Large intestine (tissue), 3 donors: ENCODE measurements around the gene FAM184A. TPM values are rescaled to one million over a fixed set of nuclear protein-coding genes. Genes with fewer than 3 reads are reported as not detected.

Experiments used
- DNase-seq, 2 donors: peaks; one replicate each; pipeline versions ENCODE4 v3.0.0 to v3.0.0-alpha.2; 2013
- H3K27ac ChIP-seq: one replicate; pipeline ENCODE4 v1.5.1; 2013; ENCODE audit warnings: low read length
- H3K27me3 ChIP-seq: 2 replicates; pipeline ENCODE4 v1.6.1; 2013; ENCODE audit warnings: low read length; ENCODE audit not compliant: control insufficient read depth, insufficient read depth
- H3K36me3 ChIP-seq: 2 replicates; pipeline ENCODE4 v1.6.1; 2013; ENCODE audit warnings: low read length; ENCODE audit not compliant: control insufficient read depth, insufficient read depth
- H3K4me1 ChIP-seq: one replicate; pipeline ENCODE4 v1.6.1; 2013; ENCODE audit warnings: low read length; ENCODE audit not compliant: control insufficient read depth, insufficient read depth
- H3K4me3 ChIP-seq: one replicate; pipeline ENCODE4 v1.5.1; 2013; ENCODE audit warnings: low read length
- H3K9me3 ChIP-seq: one replicate; pipeline ENCODE4 v1.6.1; 2013; ENCODE audit warnings: mild to moderate bottlenecking, low read depth, low read length, moderate library complexity; ENCODE audit not compliant: control insufficient read depth
- WGBS: methylation state at CpG from one replicate; pipeline ENCODE4 v1.1.5; 2013; ENCODE audit warnings: low lambda C conversion rate; ENCODE audit not compliant: insufficient coverage; 5-methylcytosine and 5-hydroxymethylcytosine counted together
- polyA plus RNA-seq: library from polyadenylated mRNA; unstranded; fragments of 120-200 nt; gene quantifications from one replicate; pipeline ENCODE4 v1.2.1, GENCODE V29; 2013

The FAM184A gene
- polyA plus RNA-seq, 1 donor: 13.8 TPM

DNA sequence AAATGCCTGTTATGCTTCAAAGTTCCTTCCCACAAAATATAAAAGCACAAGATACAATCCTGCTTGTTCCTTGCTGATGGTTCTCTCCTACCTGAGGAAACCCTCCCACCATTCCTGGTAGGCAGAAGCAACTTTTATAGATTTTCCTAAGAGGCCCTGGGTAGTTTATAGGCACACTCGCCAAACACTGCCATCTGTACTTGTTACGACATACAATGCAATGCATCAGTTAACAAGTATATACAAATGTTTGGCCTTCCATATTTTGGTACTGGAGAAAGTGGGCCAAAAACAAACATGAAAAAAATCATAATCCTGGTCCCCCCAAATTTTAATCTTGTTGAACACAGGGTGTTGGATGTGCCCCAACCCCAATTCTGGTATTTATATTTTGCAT lies 160.1 kb downstream of the FAM184A start:
- Histone ChIP-seq H3K36me3 (peaks cover 64% of the 10 kb centered on the region), H3K27me3 (no peaks in the 10 kb centered on the region), H3K4me1 (no peaks in the 10 kb centered on the region), H3K9me3 (no peaks in the 10 kb centered on the region), H3K27ac (no peak overlapping the region), H3K4me3 (no peak overlapping the region)
- WGBS: 100% methylated on average over 2 of the region's 2 CpGs
- DNase-seq: no peak

DNA sequence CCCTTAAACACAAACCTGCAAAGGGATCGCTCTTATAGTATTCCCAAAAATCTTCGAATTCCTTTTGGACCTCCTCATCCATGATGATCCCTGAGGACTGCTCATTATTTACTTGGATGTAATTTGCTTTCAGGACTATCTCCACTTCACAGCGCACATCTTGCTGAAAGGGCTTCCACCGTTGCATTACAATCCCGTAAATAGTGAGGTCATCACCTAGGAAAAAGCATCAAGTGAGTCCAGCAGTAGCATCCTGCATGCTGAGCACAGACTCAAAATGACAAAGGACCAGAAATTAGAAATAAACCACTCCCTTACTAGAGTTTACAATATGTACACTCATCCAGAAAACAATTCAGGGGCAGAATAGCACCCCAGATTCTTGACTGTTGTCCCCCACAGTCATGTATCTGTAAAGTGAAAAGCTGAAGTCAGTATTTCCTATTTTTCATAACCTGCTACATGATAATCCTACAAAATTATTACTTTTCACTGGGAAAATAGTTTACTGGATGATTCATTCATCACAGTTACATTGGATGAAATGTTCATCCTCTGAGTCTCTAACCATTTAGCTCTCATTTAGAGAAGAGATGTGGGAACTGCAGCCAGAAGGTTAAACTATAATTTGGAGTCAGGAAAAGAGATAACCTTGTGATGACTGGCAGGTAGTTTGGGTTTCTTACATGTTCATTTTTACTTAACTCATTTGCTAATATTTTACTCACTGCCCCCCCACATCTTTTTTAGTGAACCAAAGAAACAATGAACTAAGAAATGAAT lies 160.7 kb downstream of the FAM184A start:
- no peak for DNase-seq
- no CpG with 5 or more reads among the region's 5 CpGs for WGBS
- Histone ChIP-seq H3K4me1 (no peaks in the 10 kb centered on the region), H3K9me3 (no peaks in the 10 kb centered on the region), H3K27me3 (no peaks in the 10 kb centered on the region), H3K36me3 (peaks cover 64% of the 10 kb centered on the region), H3K27ac (no peak overlapping the region), H3K4me3 (no peak overlapping the region)

DNA sequence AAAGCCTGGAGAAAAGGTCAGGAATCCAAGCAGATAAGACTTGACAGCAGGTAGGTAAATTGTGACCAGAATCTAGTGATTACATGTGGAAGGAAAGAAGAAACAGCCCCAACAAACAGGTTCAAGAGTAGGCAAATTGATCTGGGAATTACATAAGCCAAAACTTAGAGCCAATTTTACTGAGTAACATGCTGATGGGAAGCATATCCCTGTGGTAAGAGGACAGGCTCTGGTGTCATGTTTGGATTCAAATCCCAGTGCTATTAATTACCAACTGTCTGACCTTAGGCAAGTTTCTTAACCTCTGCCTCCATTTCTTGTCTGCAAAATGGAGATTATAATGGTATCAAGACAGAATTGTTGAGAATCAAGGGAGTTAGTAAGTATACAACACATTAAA lies 163.9 kb downstream of the FAM184A start:
- H3K4me1 ChIP-seq: no peaks in the 10 kb centered on the region
- DNase-seq: no peak
- no peaks in the 10 kb centered on the region for H3K27me3 ChIP-seq
- H3K9me3 ChIP-seq: no peaks in the 10 kb centered on the region
- peaks cover 54% of the 10 kb centered on the region for H3K36me3 ChIP-seq
- H3K4me3 ChIP-seq: no peak overlapping the region
- no peak overlapping the region for H3K27ac ChIP-seq

DNA sequence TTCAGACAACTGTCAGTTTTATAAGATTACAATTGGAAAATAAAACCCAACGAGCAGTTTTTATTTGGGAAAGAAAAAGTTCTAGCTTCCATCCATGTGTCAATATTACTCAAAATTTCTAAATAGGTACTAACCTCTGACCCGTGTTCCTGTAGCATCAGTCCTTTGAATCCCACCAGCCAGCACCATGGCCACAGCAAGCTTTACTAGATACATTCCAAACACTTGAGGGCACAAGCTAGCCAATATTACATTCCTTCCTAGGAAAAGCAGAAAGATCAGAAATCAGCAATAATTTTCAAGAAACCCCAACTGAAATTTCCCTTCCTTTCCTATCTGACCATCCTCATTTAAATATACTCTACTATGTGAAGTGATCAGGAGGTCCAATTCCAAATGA lies 165.3 kb downstream of the FAM184A start:
- no peak for DNase-seq
- no peaks in the 10 kb centered on the region for H3K4me1 ChIP-seq
- H3K27ac ChIP-seq: no peak overlapping the region
- H3K9me3 ChIP-seq: no peaks in the 10 kb centered on the region
- peaks cover 56% of the 10 kb centered on the region for H3K36me3 ChIP-seq
- H3K27me3 ChIP-seq: no peaks in the 10 kb centered on the region
- H3K4me3 ChIP-seq: no peak overlapping the region
- 100% methylated on average over 1 of the region's 2 CpGs for WGBS

DNA sequence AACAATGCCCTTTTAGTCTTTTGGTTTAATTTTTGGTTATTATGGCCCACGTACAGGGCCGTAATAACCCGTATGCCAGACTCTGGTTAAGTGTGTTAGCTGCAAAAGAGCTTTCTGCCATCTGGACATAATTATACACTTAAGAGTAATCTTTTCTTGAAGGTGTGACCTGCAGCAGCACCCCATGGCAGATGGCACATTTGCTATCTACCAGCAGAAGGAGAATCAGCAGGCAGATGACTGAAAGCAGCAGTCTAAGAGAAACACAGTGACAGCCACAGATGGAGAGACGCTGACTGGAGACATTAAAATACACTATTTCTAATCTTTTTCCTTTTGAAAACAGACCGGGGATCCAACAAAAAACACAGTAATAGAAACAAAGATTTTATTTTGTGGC lies 165.8 kb downstream of the FAM184A start:
- WGBS: 100% methylated on average over 1 of the region's 5 CpGs
- Histone ChIP-seq H3K27ac (no peak overlapping the region), H3K27me3 (no peaks in the 10 kb centered on the region), H3K4me1 (no peaks in the 10 kb centered on the region), H3K36me3 (peaks cover 57% of the 10 kb centered on the region), H3K4me3 (no peak overlapping the region), H3K9me3 (no peaks in the 10 kb centered on the region)
- no peak for DNase-seq

Other genes starting within 250 kb of the FAM184A start
- gene ASF1A, start 184.5 kb downstream of the FAM184A start, polyA plus RNA-seq: 20.1 TPM
- gene MCM9, start 143.5 kb downstream of the FAM184A start, polyA plus RNA-seq: 18.9 TPM